ENCODE data around the gene TSPAN7. TPM values are rescaled to one million over a fixed set of nuclear protein-coding genes. Genes with fewer than 3 reads are reported as not detected.
A peak's percentile ranks its signal among the peaks of the same experiment; 100 is the strongest.

Gene TSPAN7
- total RNA-seq, 1 donor from 2014 or later, result 21.8 TPM

GRCh38 chrX:38626296-38626695 lies 65.0 kb downstream of the TSPAN7 start:
- no peak for DNase-seq (ENCODE audit: low spot score, unreplicated experiment)
- TF ChIP-seq, protein P1, sequence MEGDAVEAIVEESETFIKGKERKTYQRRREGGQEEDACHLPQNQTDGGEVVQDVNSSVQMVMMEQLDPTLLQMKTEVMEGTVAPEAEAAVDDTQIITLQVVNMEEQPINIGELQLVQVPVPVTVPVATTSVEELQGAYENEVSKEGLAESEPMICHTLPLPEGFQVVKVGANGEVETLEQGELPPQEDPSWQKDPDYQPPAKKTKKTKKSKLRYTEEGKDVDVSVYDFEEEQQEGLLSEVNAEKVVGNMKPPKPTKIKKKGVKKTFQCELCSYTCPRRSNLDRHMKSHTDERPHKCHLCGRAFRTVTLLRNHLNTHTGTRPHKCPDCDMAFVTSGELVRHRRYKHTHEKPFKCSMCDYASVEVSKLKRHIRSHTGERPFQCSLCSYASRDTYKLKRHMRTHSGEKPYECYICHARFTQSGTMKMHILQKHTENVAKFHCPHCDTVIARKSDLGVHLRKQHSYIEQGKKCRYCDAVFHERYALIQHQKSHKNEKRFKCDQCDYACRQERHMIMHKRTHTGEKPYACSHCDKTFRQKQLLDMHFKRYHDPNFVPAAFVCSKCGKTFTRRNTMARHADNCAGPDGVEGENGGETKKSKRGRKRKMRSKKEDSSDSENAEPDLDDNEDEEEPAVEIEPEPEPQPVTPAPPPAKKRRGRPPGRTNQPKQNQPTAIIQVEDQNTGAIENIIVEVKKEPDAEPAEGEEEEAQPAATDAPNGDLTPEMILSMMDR (IDR thresholded peaks at IDR 0.05; ENCODE audit: unreplicated experiment), result no peak
- Mint-ChIP-seq H3K36me3 (ENCODE audit: insufficient read depth) (no peaks in the 10 kb centered on the region), H3K9me3 (ENCODE audit: low read depth) (peaks cover 29% of the 10 kb centered on the region), H3K4me3 (ENCODE audit: low read depth) (no peak overlapping the region), H3K27ac (no peak overlapping the region), H3K27me3 (no peaks in the 10 kb centered on the region), H3K4me1 (ENCODE audit: low read depth) (no peaks in the 10 kb centered on the region)

DNA sequence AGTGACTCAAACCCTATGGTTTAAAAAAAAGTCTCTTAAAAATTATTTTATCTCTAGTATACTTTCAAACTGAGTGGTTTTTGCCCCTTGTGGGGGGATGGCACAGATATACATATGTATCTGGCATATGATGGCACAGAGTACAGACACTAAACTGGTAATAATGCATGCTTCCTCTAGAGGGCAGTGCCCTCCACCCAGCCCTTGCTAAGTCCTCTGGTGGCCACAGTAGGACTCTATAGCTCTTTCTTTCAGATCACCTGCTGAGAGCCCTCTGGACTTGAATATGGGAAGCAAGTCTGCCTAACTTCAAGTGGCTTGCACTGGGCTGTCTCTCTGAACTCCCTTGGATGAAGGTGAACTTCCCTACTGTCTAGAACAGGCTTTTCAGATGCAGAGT lies 66.3 kb downstream of the TSPAN7 start:
- Mint-ChIP-seq H3K27me3 (no peaks in the 10 kb centered on the region), H3K36me3 (ENCODE audit: insufficient read depth) (no peaks in the 10 kb centered on the region), H3K4me3 (ENCODE audit: low read depth) (no peak overlapping the region), H3K27ac (no peak overlapping the region), H3K4me1 (ENCODE audit: low read depth) (no peaks in the 10 kb centered on the region), H3K9me3 (ENCODE audit: low read depth) (peaks cover 26% of the 10 kb centered on the region)
- DNase-seq (ENCODE audit: low spot score, unreplicated experiment), result no peak
- TF ChIP-seq, protein P1 (IDR thresholded peaks at IDR 0.05; ENCODE audit: unreplicated experiment), result peak; percentile 52

DNA sequence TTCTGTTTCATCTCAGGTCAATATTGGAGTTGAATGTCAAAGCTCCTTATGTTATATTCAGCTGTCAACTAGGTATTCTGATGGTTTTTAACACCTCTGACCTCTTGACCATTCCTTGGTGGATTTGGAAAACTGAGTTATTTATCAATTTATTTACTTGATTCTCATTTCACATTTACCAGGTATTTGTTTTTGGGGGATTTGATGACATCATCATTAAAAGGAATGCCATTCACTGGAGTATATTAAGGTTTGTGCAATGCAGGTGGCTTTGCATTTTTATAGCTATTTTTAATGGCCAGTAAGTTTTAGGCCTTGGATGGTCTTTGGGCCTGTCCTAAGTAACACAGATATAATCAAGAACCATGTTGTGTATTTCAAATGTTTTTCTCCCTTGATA lies 67.2 kb downstream of the TSPAN7 start:
- Mint-ChIP-seq H3K9me3 (ENCODE audit: low read depth) (peaks cover 17% of the 10 kb centered on the region), H3K4me3 (ENCODE audit: low read depth) (no peak overlapping the region), H3K27me3 (no peaks in the 10 kb centered on the region), H3K36me3 (ENCODE audit: insufficient read depth) (no peaks in the 10 kb centered on the region), H3K4me1 (ENCODE audit: low read depth) (no peaks in the 10 kb centered on the region), H3K27ac (no peak overlapping the region)
- TF ChIP-seq, protein P1 (IDR thresholded peaks at IDR 0.05; ENCODE audit: unreplicated experiment), result no peak
- DNase-seq (ENCODE audit: low spot score, unreplicated experiment), result no peak

DNA sequence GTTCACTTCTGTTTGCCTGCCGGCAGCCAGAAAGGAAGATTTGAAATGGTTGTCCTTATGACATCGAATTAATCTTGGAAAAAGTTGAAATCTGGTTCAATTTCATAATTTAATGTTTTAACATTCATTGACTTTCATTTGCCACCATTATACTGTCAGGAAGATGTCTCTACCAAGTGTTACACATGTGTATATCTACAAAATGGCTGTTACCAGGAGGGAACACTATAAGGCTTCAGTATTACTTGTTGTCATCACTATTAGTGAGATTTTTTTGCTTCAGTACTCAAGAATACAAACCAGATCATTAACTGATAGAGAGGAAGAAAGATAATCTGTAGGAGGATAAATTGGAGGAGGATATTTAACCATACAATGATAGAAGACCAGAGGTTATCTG lies 71.2 kb downstream of the TSPAN7 start:
- DNase-seq (ENCODE audit: low spot score, unreplicated experiment), result no peak
- H3K36me3 Mint-ChIP-seq (ENCODE audit: insufficient read depth), result no peaks in the 10 kb centered on the region
- H3K4me1 Mint-ChIP-seq (ENCODE audit: low read depth), result peaks cover 2% of the 10 kb centered on the region

GRCh38 chrX:38634665-38635064 lies 73.3 kb downstream of the TSPAN7 start:
- no peak overlapping the region for H3K4me3 Mint-ChIP-seq (ENCODE audit: low read depth)
- no peaks in the 10 kb centered on the region for H3K27me3 Mint-ChIP-seq
- no peaks in the 10 kb centered on the region for H3K36me3 Mint-ChIP-seq (ENCODE audit: insufficient read depth)
- no peak overlapping the region for H3K27ac Mint-ChIP-seq
- TF ChIP-seq, protein P1 (IDR thresholded peaks at IDR 0.05; ENCODE audit: unreplicated experiment), result no peak
- peaks cover 3% of the 10 kb centered on the region for H3K4me1 Mint-ChIP-seq (ENCODE audit: low read depth)
- DNase-seq (ENCODE audit: low spot score, unreplicated experiment), result no peak
- peaks cover 19% of the 10 kb centered on the region for H3K9me3 Mint-ChIP-seq (ENCODE audit: low read depth)

More for the DNA sequence above, 71.2 kb downstream of the TSPAN7 start:
- TF ChIP-seq, protein P1 (IDR thresholded peaks at IDR 0.05; ENCODE audit: unreplicated experiment), result no peak
- Mint-ChIP-seq H3K9me3 (ENCODE audit: low read depth) (peaks cover 15% of the 10 kb centered on the region), H3K27me3 (no peaks in the 10 kb centered on the region), H3K27ac (no peak overlapping the region), H3K4me3 (ENCODE audit: low read depth) (no peak overlapping the region)
